Measurements from ENCODE around the gene AMACR.
"Not testable (repeated sequence)": the region's sequence is repeated elsewhere in the genome, so short reads cannot be mapped to it uniquely, and the experiment has no call there.

GRCh38 chr5:34030585-34030984 is 22.7 kb upstream of the AMACR start:
- not testable (repeated sequence) for TF ChIP-seq HDGF (IDR thresholded peaks at IDR 0.05; ENCODE audit: borderline replicate concordance); SP1 (IDR thresholded peaks at IDR 0.05); BHLHE40 (IDR thresholded peaks at IDR 0.05; ENCODE audit: borderline replicate concordance); SUZ12 (IDR thresholded peaks at IDR 0.05); L3MBTL2 (conservative IDR thresholded peaks at IDR 0.05); FOXM1 (IDR thresholded peaks at IDR 0.05; ENCODE audit: borderline replicate concordance)
